HG03097 (cell line): ENCODE data around the gene PRKN.

ENCODE experiments used
- ATAC-seq: cut with Tn5 transposase; IDR thresholded peaks from one replicate; pipeline ENCODE4 v1.9.1; 2021; ENCODE audit not compliant: unreplicated experiment, low FRiP score

Gene PRKN

DNA sequence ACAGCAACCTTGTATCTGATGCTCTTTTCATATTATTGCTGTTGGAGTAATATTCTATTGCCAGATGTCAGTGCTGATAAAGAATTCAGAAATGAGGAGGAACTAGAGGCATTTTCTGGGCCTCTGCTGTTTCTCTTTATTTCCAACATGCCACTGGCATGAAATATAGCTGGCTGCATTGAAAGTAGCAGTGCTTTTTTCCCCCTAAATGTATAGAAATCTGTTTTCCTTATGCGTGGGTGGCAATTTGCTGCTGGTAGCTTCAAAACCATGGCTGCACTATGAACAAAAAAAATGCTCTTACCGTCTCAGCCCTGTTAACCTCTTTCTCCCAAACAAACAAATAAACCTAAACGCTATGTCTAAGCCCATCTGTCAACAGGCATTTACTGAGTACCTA, 1011.4 kb downstream of the PRKN start:
- no peak for ATAC-seq

DNA sequence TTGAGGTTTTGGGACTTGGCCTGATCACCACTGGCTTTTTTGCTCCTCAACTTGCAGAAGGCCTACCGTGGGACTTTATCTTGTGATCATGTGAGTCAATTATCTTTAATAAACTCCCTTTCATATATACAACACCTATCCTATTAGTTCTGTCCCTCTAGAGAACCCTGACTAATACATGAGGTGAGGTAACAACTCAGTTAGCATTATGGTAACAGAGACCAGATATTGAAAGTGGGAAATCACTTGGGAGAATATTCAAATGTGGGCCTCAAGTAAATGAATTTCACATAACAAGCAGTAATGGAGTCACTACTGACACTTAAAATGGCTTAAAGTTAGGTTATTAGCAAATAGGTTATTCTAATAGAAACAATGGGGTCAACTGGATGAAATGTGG, 1015.6 kb downstream of the PRKN start:
- no peak for ATAC-seq

DNA sequence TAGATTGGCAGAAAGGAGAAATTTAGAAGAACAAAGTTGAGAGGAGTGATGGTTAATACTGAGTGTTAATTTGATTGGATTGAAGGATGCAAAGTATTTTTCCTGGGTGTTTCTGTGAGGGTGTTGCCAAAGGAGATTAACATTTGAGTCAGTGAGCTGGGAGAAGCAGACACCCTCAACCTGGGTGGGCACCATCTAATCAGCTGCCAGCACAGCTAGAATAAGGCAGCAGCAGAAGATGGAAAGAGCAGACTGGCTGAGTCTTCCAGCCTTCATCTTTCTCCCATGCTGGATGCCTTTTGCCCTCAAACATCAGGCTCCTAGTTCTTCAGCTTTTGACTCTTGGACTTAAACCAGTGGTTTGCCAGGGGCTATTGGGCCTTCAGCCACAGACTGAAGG, 1016.1 kb downstream of the PRKN start:
- no peak for ATAC-seq

DNA sequence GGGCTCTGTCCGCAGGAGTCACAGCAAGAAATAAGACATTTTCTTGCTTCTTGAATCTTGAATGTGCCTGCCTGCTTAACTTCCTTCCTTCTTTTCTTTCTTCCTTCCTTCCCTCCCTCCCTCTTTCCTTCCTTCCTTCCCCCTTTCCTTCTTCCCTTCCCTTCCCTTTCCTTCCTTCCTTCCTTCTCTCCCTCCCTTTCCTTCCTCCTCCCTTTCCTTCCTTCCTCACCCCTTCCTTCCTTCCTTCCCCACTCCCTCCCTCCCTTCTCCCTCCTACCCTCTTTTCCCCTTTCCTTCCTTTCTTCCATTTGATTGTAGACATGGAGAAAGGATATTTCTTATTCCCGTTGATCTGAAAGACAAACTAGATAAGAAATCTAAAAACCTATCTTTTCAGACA, 1016.9 kb downstream of the PRKN start:
- no peak for ATAC-seq

DNA sequence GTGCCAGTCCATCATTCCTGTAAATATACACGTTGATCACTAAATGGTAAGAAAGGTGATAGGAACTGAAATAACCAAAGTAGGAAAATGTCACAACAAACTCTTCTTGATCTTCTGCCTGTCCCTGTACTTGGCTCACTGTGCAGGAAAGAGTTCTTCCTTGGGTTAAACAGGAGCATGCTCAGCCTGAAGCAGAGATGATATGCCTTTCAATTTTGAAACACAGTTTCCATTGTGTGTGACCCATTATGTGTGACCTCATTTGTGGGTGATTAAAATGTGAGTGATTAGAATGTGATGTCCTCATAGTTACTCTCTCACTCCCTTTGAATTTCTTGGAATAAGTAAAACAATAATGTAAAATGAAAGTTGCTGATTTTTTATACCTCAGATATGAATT, 1026.5 kb downstream of the PRKN start:
- no peak for ATAC-seq

DNA sequence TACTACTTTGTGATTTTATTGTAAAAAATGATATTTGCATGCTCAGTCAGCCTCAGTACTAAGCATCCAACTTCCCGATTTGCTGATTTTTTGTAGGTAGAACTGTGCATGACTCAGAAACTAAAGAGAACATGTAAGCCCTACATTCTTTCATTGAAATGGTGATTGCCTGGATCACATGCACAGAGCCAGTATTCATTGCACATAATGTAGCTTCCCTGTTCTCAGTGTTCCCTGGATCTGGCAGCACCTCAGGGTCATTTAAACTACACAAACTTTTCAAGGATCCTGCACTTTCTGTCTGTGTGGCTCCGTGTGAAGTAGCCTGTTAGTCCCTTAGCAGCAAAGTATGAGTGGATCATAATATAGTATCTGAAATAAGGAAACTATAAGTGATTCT, 1030.8 kb downstream of the PRKN start:
- no peak for ATAC-seq

DNA sequence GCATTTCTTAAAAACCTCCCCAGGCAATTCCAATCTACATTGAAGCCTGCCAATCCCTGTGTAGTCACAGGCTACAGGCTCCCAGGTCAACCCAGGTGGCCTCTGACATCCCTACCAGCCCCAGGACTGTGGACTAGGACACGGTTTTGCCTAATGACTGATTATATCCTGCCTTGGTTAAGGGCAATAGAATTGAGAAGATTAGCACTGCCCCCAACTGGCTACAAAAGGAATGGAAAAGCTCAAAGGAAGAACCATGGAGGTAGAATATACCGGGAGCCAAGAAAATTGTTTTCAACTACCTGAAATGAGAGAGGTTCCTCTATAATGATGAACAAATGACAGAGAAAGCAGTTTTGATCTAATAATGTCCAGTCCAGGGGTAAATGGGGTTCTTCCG, 1032.6 kb downstream of the PRKN start:
- no peak for ATAC-seq

DNA sequence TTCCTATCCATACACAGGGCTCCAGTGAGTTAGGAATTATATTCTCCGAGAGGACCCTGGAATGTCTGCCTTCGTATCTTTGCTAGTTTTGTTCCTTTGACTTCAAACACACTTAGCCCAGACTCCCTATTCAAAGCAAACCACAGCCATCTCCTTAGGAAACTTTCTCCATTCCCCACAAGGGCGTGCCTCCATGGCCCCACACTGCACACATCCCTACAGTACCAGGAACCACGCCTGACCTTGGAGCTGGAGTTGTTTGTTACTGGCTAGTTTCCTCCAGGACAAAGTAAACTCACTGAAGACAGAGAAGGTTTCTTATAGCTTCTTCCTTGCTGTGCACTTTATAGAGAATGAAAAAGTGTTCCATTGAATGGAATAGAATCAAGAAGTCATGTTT, 1040.9 kb downstream of the PRKN start:
- ATAC-seq: no peak

DNA sequence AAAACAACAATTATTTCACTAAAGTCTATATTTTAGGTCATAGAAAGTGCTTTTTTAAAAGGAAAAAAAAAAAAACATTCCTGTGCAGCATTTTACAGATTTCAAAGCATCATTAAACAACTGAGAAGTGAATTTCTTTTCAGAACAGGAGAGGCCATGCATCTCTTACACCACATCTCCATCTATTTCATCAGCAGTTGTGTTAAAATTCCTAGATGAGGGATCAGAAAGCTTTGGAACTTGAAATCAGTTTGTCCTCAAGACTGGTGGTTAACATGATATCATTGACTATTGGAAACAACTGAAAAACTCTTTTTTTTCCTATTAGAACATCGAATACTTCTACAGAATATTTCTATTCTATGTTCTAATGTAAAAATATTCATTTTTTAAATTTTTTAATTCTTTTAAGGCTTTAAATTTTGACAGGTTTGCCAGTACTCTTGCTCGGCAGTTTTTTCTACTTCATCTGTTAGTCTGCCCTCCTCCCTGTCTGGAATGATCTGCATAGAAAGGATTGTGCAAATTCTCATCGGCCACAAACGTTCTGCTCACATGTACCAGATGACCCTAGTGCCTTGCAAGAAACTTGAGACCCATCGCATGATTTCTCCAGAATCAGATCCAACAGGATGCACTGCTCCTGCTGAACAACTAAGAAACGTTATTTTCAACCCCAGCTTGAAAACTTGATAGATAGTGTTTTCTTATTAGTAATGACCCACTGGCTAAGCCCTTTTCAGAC, 1042.7 kb downstream of the PRKN start:
- no peak for ATAC-seq

DNA sequence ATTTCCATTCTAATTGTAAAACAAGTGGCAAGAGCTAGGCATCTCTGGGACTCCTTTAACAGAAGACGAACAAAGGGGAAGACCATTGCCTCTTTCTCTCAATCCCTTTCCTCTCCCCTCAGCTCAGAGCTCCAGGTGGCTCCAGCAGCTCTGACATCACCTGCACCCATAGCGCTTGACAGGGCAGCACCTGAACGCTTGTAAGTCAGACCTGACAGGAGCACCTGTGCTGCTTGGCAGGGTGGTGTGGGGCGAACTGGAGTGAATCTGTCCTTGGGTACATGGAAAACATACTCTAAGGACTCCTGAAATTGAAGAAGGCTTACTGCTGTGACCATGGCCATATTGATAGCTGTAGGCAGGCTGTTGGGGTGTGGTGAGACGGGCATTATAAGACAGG, 1044.2 kb downstream of the PRKN start:
- no peak for ATAC-seq

DNA sequence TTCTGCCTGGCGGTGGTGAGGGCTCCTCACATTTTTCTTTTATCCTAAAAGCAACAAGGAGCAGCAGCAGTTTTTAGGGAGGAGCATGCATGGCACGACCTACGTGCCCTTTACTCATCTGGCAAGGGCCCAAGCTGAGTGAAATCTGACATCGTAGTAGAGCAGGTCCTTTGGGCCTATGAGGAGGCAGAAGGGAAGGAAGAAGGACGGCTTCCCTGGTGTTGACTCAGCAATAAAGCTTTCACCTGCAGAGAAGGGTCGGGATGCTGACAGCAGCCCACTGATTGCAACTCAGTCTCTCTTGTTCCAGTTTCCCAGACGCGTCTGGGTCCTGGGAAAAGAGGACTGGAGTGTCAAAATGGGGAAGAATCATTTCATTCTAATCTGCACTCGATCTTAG, 1044.6 kb downstream of the PRKN start:
- ATAC-seq: no peak

DNA sequence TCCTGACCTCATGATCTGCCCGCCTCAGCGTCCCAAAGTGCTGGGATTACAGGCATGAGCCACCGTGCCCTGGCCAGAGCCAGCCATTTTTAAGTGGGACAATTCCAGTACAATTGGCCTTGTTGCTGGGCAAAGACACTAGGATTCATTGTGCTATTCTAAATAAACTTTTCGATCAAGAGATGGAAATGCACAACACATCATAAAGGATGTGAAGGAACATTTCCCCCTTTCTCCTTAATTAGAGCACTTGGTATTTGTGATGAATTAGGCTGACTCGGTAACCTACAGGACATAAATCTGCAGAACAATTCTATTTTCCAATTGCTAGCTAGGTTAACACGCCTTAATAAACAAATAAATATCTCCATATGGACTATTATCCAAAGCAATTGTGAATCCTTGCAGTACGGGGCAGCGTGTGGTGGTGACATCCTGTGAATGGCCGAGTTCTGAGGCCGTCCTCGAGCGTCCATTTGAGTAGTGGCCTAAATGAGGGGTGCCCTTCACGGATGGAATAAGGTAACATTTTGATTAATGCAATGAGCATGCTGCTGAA, 1047.5 kb downstream of the PRKN start:
- ATAC-seq: no peak

DNA sequence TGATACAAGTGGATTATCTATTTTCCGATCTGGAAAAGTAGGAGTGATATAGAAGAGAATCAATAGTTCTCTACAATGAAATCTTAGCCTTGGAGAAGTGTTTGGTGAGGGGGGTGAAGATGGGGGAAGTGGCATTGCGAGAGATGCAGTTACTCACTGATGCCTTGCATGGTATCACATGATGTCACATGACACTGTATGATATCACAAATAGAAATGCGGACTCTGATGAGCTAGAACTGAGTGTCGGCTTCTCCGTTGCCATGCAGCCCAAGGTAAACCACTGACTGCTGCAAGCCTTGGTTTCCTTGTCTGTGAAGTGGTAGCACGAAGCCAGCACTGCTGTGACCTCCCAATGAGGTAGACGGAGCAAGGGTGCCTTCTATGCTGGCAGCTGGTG, 1050.4 kb downstream of the PRKN start:
- no peak for ATAC-seq

DNA sequence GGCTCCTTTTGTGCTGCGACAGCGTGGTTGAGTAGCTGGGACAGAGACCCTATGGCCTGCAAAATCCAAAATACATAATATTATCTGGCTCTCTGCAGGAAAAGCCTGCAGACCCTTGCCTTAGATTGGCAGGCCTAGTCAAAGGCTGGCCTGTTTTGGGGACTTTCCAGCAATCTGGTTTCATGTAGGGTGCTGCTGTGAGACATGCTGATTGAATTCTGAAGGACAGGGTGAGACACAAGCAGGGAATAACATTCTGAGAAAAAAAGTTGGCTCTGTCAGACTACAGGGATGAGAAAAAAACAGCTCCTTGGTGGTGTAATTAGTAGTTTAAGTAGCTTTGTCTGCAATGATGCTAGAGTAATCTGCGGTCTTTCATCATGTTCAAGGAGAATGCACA, 1051.0 kb downstream of the PRKN start:
- no peak for ATAC-seq

DNA sequence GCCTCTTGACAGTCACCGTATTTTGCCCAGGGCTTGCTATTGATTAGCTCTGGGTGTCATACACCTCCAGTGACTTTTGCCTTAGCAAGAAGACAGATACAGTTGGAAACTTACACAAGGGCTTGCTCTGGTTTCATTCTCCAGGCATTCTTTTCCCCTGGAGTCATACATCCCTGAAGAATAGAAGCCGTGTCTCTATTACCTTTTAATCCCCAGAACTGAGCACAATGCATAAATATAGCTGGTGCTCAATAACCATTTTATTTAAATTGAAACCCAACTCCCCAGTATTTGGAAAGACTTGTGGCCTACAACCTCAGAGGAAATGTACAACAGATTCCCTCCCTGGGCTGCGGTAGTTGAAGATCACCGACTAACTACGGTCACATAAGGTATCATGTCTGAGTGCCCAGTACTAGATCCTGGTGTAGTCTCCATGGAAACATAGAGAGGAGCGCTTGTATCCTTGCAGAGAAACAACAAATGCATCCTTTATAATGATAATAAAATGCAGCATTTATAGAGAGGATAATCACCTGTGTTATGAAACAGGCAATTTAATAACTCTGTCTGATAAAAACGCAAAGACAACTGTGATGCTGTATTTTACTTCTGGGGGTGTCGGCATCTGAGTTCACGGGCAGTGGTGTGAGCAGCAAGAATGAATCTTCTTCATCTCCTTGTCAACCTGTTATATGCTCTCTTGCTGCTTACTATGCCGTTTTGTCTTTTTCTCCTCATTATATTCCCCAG, 1052.5 kb downstream of the PRKN start:
- ATAC-seq: no peak

DNA sequence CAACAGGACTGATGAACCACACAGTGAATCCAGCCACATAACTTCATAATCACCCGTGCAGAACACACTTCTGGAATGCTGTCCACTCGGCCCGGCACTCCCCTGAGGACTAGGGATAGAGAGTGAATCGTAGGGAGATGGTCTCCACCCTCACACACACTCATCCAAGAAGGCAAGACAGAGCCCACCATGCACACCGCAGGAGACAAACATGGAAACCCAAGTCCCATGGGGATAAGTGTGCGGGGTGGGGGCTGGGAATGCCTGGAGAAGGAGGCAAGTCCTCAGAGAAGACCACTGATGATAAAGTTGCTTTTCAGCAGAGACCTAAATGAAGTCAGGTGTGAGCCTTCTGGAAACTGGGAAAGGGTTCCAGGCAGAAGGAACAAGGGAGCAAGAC, 1054.5 kb downstream of the PRKN start:
- ATAC-seq: no peak

DNA sequence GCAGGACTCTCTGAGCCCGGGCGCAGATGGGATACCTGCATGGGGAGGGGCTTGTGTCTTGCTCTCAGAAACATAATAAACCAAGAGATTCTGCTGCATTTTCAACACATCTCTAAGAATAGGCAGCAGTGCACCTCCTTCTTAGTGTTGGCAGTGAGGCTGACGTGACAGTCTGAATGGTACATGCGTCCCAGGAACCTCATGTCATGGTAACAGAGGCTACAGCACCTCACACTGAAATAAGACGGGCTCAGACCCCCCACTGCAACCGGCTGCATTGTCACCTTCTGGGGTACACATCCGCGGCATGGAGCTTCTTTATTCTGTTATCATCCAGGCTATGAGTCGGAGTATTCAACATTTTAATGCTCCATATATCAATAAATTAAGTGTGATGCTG, 1056.4 kb downstream of the PRKN start:
- no peak for ATAC-seq

DNA sequence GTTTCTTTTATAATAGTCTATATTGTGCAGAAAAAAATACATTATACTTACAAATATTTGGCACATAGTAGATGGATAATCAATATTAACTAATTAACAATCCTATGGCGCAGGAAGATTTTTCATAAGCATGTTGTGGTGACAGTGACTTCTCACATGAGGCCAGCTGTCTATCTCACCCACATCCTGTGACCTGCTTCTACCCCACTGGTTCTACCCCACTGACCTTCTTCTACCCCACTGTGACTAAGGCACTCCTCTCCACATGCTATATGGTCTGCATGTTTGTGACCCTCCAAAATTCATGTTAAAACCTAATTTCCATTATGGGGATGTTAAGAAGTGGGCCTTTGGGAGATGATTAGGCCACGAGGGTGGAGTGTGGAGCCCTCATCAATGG, 1058.9 kb downstream of the PRKN start:
- ATAC-seq: no peak

DNA sequence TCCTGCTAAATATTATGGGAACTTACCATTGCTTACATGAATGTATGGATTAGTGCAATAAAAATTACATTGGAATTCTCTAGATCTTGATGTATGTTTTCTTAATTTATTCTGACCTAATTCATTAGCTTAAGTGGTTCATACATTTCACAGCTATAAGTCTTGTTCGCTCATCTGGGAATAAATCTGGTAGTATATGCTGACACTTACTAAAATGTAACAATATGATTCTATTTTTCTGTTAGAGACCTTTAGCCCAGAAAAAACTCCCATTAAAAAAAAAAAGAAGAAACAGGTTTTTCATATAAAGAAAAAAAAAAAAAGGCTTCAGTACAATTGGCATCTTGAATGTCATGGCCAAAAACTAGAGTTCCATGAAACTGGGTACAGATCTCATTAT, 1059.6 kb downstream of the PRKN start:
- ATAC-seq: no peak

DNA sequence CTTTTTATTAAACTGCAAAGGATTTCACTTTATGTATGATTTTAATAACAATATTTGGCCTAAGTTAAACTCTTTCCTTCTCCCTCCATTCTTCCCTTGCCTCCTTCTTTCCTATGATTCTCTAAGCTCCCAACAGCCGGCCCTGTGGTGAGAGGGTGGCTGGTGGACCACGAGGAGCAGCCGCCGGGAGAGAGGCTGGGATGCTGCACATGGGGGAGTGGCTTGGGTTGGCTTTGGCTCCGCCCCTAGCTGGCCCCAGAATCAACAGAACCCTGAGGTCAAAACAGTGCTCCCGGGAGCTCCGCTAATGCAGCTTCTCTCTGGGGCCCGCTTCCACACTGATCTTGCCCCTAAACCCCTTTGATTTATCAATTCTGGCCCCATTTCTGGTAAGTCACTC, 1063.9 kb downstream of the PRKN start:
- ATAC-seq: no peak

DNA sequence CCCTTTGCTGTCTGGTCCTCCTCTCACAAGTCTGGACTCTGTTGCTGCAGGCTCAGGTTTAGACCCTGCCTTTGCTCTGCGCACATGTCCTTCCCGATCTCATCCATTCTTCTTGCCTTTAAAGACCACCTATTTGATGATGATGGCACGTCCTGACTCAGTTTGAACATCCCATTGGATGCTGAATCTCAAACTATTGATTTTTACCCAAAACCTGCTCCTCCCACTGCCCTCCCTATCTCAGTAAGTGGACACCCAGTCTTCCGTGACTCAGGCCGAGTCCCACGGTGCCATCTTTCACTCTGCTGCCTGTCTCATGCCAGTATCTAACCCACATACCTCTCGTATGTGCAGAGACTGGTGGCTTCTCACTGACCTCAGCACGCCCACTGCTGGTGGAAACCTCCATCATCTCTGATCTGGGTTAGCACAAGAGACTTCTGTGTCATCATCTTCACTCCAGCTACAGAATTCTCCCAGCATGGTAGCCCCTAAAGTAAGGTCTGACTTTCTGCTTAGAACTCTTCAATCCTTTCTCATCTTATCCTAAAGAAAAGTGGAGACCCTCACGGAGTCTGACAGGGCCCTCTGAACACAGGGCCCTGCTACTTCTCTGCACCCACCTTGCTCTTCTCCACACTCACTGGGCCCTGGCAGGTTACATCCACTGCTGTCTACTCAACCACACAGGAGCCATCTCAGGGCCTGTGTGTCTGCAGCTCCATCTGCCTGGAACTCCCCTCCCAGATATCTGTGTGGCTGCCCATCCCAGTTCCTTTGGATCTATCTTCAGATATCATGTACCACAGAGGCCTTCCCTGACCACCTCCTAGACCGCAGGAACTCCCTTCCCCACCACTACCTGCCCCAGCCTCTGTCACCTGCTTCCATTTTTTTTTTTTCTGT, 1066.6 kb downstream of the PRKN start:
- no peak for ATAC-seq
